A673 (cell line): ENCODE data around the gene SLC2A9. TPM values are rescaled to one million over a fixed set of nuclear protein-coding genes. Genes with fewer than 3 reads are reported as not detected.
"Not testable (repeated sequence)": the region's sequence is repeated elsewhere in the genome, so short reads cannot be mapped to it uniquely, and the experiment has no call there.

Experiments used
- BruUV-seq: library from RNA; stranded (reverse); fragments of 400-500 nt; replicated peaks from 2 replicates; lab custom pipeline; 2021; lab: Mats Ljungman, UMichigan
- CTCF ChIA-PET: fragments of 300-600 bp; sonication (Branson Sonifier 250); formaldehyde crosslinking; loops from one replicate; lab custom pipeline; 2022; ENCODE audit warnings: antibody characterized with exemption; lab: Charles Lee
- POLR2A ChIA-PET: fragments of 300-600 bp; sonication (Branson Sonifier 250); formaldehyde crosslinking; loops from one replicate; lab custom pipeline; 2022; ENCODE audit warnings: antibody characterized with exemption; ENCODE audit not compliant: low non-redundant PET; lab: Charles Lee
- DNase-seq: peaks from one replicate; pipeline ENCODE4 v3.0.0-alpha.2; 2015; ENCODE audit warnings: low spot score
- H3K27ac ChIP-seq: fragments of 200-600 bp; sonication (generic); 2 replicates; pipeline ENCODE4 v1.5.1; 2016; ENCODE audit warnings: mixed run types, low read depth, mild to moderate bottlenecking, mixed read lengths, antibody characterized with exemption, low read length; ENCODE audit not compliant: poor library complexity, severe bottlenecking
- H3K27me3 ChIP-seq: fragments of 200-600 bp; sonication (generic); replicated peaks from 2 replicates; pipeline ENCODE4 v1.6.1; 2017; ENCODE audit warnings: mixed run types, low read depth, mild to moderate bottlenecking, mixed read lengths, antibody characterized with exemption, low read length; ENCODE audit not compliant: insufficient read depth, poor library complexity
- H3K36me3 ChIP-seq: fragments of 200-600 bp; sonication (generic); 2 replicates; pipeline ENCODE4 v1.6.1; 2016; ENCODE audit warnings: mixed run types, mild to moderate bottlenecking, mixed read lengths, antibody characterized with exemption, low read length; ENCODE audit not compliant: insufficient read depth, poor library complexity, severe bottlenecking
- H3K4me1 ChIP-seq: fragments of 200-600 bp; sonication (generic); 2 replicates; pipeline ENCODE4 v1.6.1; 2017; ENCODE audit warnings: mixed run types, mild to moderate bottlenecking, mixed read lengths, antibody characterized with exemption, low read length; ENCODE audit not compliant: insufficient read depth, poor library complexity, severe bottlenecking
- H3K4me3 ChIP-seq: fragments of 200-600 bp; sonication (generic); 2 replicates; pipeline ENCODE4 v1.5.1; 2016; ENCODE audit warnings: low read depth, mixed run types, mild to moderate bottlenecking, mixed read lengths, low read length; ENCODE audit not compliant: poor library complexity, severe bottlenecking
- H3K9me3 ChIP-seq: fragments of 200-600 bp; sonication (generic); 2 replicates; pipeline ENCODE4 v1.6.1; 2016; ENCODE audit warnings: mixed run types, low read depth, mild to moderate bottlenecking, mixed read lengths, antibody characterized with exemption, low read length; ENCODE audit not compliant: poor library complexity, severe bottlenecking
- CTCF ChIP-seq: fragments of 300-800, 200-600 bp; sonication (generic); conservative IDR thresholded peaks from 2 replicates; pipeline ENCODE4 v1.5.1; 2017; ENCODE audit warnings: low read depth, mild to moderate bottlenecking, antibody characterized with exemption, low read length, moderate library complexity, mixed read lengths
- EZH2 ChIP-seq: fragments of 200-600 bp; sonication (generic); IDR thresholded peaks from 2 replicates; pipeline ENCODE4 v1.6.1; 2017; ENCODE audit warnings: borderline replicate concordance, low read depth, mild to moderate bottlenecking, mixed read lengths, antibody characterized with exemption, low read length; ENCODE audit not compliant: poor library complexity, severe bottlenecking
- intact Hi-C: fragments of 100-400 bp; cut with micrococcal nuclease; formaldehyde crosslinking; loops from one replicate; pipeline ENCODE4 v1.10.0; 2022; ENCODE audit not compliant: unreplicated experiment
- total RNA-seq: library from RNA; stranded (reverse); gene quantifications from 2 replicates; pipeline ENCODE4 v1.2.3, GENCODE V29; 2021

SLC2A9 gene
- total RNA-seq, 1 experiment from 2014 or later = not detected

DNA sequence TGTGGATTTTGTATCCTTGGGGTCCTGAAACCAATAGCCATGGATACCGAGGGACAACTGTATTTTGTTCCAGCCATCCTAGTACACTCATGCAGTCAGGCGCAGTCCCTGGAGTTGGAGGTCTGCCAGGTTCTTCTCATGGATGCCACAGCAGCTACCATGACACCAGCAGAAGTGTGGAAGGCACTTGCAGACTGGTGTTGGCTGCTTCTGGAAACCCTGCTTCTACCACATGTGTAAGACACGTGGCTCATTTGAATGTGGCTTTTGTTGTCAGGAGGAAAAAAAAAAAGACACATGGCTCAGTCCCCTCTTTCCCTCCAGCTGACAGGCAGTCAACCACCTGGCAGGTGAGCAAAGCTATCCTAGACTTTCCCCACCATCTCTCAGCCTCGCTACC lies 220.4 kb downstream of the SLC2A9 start:
- Histone ChIP-seq H3K4me3 (no peak overlapping the region), H3K4me1 (no peaks in the 10 kb centered on the region), H3K9me3 (no peaks in the 10 kb centered on the region), H3K36me3 (no peaks in the 10 kb centered on the region), H3K27me3 (peaks cover 3% of the 10 kb centered on the region), H3K27ac (no peak overlapping the region)
- TF ChIP-seq EZH2 = no peak
- TF ChIP-seq CTCF = no peak
- intact Hi-C loops = no loop called here
- ChIA-PET POLR2A (no interaction called here), CTCF (no interaction called here)
- no TSS peak for BruUV-seq
- no peak for DNase-seq

- POLR2A ChIA-PET, H3K4me1 ChIP-seq, H3K9me3 ChIP-seq, H3K27ac ChIP-seq, H3K4me3 ChIP-seq, H3K36me3 ChIP-seq, DNase-seq, H3K27me3 ChIP-seq, CTCF ChIA-PET, BruUV-seq, intact Hi-C loops: not testable (repeated sequence)
These were observed 224.7 kb downstream of the SLC2A9 start for GRCh38 chr4:9796641-9797040.

DNA sequence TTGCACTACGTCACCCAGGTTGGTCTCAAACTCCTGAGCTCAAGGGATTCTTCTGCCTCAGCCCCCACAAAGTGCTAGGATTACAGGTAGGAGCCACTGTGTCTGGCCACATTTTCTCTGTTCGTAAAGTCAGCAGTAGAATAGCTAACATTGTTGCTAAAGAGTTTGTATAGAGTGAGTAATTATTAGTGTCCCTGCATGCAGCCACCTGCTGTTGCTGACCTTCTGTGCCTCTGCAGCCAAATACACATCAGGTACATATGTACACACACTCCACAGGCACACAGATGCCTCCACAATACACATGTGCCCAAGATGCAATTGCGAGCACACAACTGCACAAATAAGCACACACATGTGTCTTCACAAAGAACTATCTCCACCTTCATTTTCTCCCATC lies 228.9 kb downstream of the SLC2A9 start:
- Histone ChIP-seq H3K4me1 (no peaks in the 10 kb centered on the region), H3K36me3 (no peaks in the 10 kb centered on the region), H3K27me3 (no peaks in the 10 kb centered on the region), H3K4me3 (no peak overlapping the region), H3K9me3 (no peaks in the 10 kb centered on the region), H3K27ac (no peak overlapping the region)
- BruUV-seq = no TSS peak
- ChIA-PET POLR2A (no interaction called here), CTCF (no interaction called here)
- intact Hi-C loops = no loop called here
- DNase-seq = no peak
- TF ChIP-seq EZH2 (no peak), CTCF (no peak)

DNA sequence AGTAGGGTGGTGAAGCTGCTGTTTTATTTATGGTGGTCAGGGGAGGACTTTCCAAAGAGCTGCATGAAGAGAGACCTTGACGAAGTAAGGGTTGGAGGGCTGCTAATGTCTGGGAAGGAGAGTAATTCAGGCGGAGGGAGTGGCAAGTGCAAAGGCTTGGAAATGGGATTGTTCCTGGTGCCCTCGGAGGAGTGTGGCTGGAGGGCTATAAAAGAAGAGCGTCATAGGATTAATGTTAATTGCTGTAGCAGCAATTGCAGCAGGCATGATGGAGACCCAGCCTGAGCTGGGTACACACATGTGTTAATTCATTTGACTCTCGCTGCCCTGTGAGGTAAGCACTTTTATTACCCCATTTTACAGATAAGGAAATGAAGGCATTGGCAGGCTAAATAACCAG lies 235.4 kb downstream of the SLC2A9 start:
- POLR2A ChIA-PET, BruUV-seq, H3K27me3 ChIP-seq: not testable (repeated sequence)

More for the DNA sequence above, 235.4 kb downstream of the SLC2A9 start:
- H3K9me3 ChIP-seq, CTCF ChIA-PET, H3K4me3 ChIP-seq, intact Hi-C loops, H3K27ac ChIP-seq, DNase-seq, H3K36me3 ChIP-seq, H3K4me1 ChIP-seq: not testable (repeated sequence)
